ENCODE measurements around the gene PRDM16. TPM values are rescaled to one million over a fixed set of nuclear protein-coding genes. Genes with fewer than 3 reads are reported as not detected.

Gene PRDM16
- total RNA-seq, 1 experiment from 2014 or later, result 1.6 TPM

DNA sequence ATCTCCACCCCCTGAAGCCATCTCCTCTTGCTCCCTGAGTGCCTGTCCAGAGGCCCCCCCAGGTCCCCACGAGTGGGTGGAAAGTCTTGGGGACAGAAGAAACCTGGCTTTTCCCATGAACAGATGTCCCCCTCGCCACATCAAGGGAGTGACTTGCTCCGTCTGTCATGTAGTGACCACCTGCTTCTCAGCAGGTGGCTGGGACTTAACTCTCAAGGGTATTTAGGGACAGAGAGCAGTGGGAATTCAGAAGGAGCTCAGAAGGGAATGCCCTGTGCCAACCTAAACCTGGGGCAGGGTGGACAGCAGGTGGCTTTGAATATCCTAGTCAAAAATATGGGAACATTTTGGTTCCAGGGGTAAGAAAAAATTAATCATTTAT is 139.8 kb downstream of the PRDM16 start:
- ATAC-seq (no peak), DNase-seq (ENCODE audit: low spot score) (no peak)
- ChIA-PET POLR2A (no interaction called here), CTCF (no interaction called here)
- Mint-ChIP-seq H3K9me3 (no peaks in the 10 kb centered on the region), H3K36me3 (no peaks in the 10 kb centered on the region), H3K27me3 (ENCODE audit: low read depth) (no peaks in the 10 kb centered on the region), H3K27ac (no peak overlapping the region), H3K4me1 (peaks cover 10% of the 10 kb centered on the region), H3K4me3 (no peak overlapping the region)
- TF ChIP-seq ZSCAN18 (CRISPR knock-in tag; IDR thresholded peaks at IDR 0.05), result no peak
- TF ChIP-seq ATF3 (CRISPR knock-in tag; conservative IDR thresholded peaks at IDR 0.05), result no peak
- TF ChIP-seq ZNF671 (CRISPR knock-in tag; IDR thresholded peaks at IDR 0.05), result no peak
- TF ChIP-seq OVOL2 (CRISPR knock-in tag; IDR thresholded peaks at IDR 0.05; ENCODE audit: borderline replicate concordance), result no peak
- no peak for TF ChIP-seq PRDM15 (CRISPR knock-in tag; IDR thresholded peaks at IDR 0.05)
- TF ChIP-seq, protein P1, sequence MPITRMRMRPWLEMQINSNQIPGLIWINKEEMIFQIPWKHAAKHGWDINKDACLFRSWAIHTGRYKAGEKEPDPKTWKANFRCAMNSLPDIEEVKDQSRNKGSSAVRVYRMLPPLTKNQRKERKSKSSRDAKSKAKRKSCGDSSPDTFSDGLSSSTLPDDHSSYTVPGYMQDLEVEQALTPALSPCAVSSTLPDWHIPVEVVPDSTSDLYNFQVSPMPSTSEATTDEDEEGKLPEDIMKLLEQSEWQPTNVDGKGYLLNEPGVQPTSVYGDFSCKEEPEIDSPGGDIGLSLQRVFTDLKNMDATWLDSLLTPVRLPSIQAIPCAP (CRISPR knock-in tag; IDR thresholded peaks at IDR 0.05), result no peak
- TF ChIP-seq CTCF (IDR thresholded peaks at IDR 0.05), result no peak
- TF ChIP-seq TP53 (CRISPR knock-in tag; IDR thresholded peaks at IDR 0.05), result no peak
- no peak for TF ChIP-seq ZNF512 (CRISPR knock-in tag; IDR thresholded peaks at IDR 0.05; ENCODE audit: borderline replicate concordance)
- TF ChIP-seq NFE2L1 (CRISPR knock-in tag; IDR thresholded peaks at IDR 0.05), result no peak

DNA sequence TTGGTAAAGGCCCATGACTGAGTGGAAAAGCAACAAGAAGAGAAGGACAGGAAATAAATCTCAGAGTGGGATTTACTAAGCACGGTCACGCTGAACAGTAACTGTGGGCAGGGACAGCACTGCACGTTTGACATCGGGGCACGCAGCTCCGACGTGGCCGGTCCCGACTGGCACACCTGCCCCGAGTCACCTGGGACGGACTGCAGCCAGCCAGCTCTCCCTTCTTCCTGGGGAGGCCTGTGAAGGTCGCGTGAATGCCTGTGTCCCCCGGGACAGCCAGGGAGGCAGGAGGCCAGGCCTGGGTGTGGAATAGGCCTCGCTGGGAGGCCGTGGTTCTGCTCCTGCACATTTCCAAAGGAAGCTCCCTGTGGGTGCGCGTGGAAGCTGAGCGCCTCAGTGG is 140.2 kb downstream of the PRDM16 start:
- H3K9me3 Mint-ChIP-seq, result no peaks in the 10 kb centered on the region
- H3K27ac Mint-ChIP-seq, result no peak overlapping the region
- ATAC-seq, result no peak
- ChIA-PET CTCF (no interaction called here), POLR2A (no interaction called here)
- H3K4me1 Mint-ChIP-seq, result peaks cover 10% of the 10 kb centered on the region
- no peaks in the 10 kb centered on the region for H3K27me3 Mint-ChIP-seq (ENCODE audit: low read depth)
- no peak overlapping the region for H3K4me3 Mint-ChIP-seq
- no peak for DNase-seq (ENCODE audit: low spot score)
- no peaks in the 10 kb centered on the region for H3K36me3 Mint-ChIP-seq
- TF ChIP-seq FOXJ3 (CRISPR knock-in tag; IDR thresholded peaks at IDR 0.05; ENCODE audit: borderline replicate concordance) (no peak), ZSCAN18 (CRISPR knock-in tag; IDR thresholded peaks at IDR 0.05) (no peak), NFATC4 (CRISPR knock-in tag; IDR thresholded peaks at IDR 0.05) (no peak), TEAD4 (CRISPR knock-in tag; IDR thresholded peaks at IDR 0.05) (no peak), FOXP1 (CRISPR knock-in tag; IDR thresholded peaks at IDR 0.05; ENCODE audit: borderline replicate concordance) (no peak)
- TF ChIP-seq, protein P2, sequence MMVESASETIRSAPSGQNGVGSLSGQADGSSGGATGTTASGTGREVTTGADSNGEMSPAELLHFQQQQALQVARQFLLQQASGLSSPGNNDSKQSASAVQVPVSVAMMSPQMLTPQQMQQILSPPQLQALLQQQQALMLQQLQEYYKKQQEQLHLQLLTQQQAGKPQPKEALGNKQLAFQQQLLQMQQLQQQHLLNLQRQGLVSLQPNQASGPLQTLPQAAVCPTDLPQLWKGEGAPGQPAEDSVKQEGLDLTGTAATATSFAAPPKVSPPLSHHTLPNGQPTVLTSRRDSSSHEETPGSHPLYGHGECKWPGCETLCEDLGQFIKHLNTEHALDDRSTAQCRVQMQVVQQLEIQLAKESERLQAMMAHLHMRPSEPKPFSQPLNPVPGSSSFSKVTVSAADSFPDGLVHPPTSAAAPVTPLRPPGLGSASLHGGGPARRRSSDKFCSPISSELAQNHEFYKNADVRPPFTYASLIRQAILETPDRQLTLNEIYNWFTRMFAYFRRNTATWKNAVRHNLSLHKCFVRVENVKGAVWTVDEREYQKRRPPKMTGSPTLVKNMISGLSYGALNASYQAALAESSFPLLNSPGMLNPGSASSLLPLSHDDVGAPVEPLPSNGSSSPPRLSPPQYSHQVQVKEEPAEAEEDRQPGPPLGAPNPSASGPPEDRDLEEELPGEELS (CRISPR knock-in tag; IDR thresholded peaks at IDR 0.05), result no peak
- TF ChIP-seq, protein P3, sequence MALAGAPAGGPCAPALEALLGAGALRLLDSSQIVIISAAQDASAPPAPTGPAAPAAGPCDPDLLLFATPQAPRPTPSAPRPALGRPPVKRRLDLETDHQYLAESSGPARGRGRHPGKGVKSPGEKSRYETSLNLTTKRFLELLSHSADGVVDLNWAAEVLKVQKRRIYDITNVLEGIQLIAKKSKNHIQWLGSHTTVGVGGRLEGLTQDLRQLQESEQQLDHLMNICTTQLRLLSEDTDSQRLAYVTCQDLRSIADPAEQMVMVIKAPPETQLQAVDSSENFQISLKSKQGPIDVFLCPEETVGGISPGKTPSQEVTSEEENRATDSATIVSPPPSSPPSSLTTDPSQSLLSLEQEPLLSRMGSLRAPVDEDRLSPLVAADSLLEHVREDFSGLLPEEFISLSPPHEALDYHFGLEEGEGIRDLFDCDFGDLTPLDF (CRISPR knock-in tag; IDR thresholded peaks at IDR 0.05), result no peak
- TF ChIP-seq, protein P4, sequence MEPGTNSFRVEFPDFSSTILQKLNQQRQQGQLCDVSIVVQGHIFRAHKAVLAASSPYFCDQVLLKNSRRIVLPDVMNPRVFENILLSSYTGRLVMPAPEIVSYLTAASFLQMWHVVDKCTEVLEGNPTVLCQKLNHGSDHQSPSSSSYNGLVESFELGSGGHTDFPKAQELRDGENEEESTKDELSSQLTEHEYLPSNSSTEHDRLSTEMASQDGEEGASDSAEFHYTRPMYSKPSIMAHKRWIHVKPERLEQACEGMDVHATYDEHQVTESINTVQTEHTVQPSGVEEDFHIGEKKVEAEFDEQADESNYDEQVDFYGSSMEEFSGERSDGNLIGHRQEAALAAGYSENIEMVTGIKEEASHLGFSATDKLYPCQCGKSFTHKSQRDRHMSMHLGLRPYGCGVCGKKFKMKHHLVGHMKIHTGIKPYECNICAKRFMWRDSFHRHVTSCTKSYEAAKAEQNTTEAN (CRISPR knock-in tag; IDR thresholded peaks at IDR 0.05), result no peak
